ENCODE results near the gene IL4. TPM values are rescaled to one million over a fixed set of nuclear protein-coding genes. Genes with fewer than 3 reads are reported as not detected.

IL4 gene
- total and polyA plus RNA-seq, 2 donors (not counting 3 experiments of a cell fraction or from before 2014, with no cell fraction given) = not detected

DNA sequence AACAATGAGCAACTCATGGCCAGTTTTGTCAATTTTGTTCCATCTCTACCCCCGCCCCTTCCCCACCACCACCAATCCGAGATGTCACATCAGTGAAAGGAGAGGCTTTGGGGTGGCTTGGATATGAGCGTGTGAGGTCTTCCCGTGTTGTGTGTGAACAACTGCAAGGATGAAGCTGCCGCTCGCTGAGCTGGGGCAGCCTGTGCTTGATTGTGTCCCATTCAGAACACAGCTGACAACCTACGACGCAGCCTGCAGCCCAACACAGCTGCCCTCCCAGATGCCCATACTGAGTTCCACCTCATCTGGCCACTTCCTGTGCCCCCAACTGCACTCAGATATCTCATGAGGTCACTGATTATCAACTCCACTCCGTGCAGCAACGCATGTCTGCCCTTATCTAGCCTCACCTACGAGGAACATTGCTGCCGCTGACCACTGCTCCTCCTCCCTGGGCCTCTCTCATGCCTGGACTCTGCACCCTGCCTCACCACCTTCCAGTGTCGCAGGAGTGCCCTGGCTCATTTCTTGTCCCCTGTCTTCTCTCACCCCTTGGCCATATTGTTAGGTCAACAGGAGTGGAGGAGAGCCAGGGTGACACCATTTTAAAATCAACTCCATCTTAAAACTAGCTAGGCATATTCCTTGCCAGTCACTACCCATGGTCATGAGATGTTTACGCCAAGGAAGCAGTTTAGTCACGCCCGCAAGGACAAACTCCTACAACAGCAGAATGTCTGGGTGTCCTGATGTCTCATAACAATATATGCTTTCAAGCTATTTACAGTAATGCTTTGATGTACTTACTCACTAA is 7.3 kb upstream of the IL4 start:
- Histone ChIP-seq H3K4me2 (ENCODE audit: insufficient read depth, low read length) (no peak overlapping the region), H3K27ac (ENCODE audit: insufficient read depth, low read depth, low read length) (no peak overlapping the region), H3K9me3 (replicated peaks; ENCODE audit: control insufficient read depth, insufficient read depth, low read length) (no peaks in the 10 kb centered on the region), H2AFZ (ENCODE audit: low read depth, low read length) (no peak overlapping the region), H3K9me1 (replicated peaks; ENCODE audit: control insufficient read depth, extremely low read depth, insufficient read depth, low read length) (no peaks in the 10 kb centered on the region), H4K20me1 (replicated peaks; ENCODE audit: control insufficient read depth, extremely low read depth, insufficient read depth, low read length) (no peaks in the 10 kb centered on the region), H3K36me3 (ENCODE audit: control insufficient read depth in 2 of 2, extremely low read depth in 1 of 2, insufficient read depth in 2 of 2, low read length in 2 of 2) (no peaks in the 10 kb centered on the region), H3K27me3 (ENCODE audit: control insufficient read depth in 2 of 2, insufficient read depth in 2 of 2, low read length in 2 of 2) (peaks cover 0 to 2% of the 10 kb centered on the region in 2 experiments), H3K4me3 (replicated peaks in 1 of 3; ENCODE audit: insufficient read depth in 1 of 3, low read depth in 1 of 3, low read length in 3 of 3) (no peak overlapping the region), H3K79me2 (ENCODE audit: control insufficient read depth, insufficient read depth, low read length) (no peaks in the 10 kb centered on the region), H3K4me1 (ENCODE audit: control insufficient read depth, extremely low read depth, insufficient read depth, low read length) (no peaks in the 10 kb centered on the region), H3K9ac (replicated peaks; ENCODE audit: extremely low read depth, insufficient read depth, low read length) (no peak overlapping the region)
- TF ChIP-seq, protein P1, sequence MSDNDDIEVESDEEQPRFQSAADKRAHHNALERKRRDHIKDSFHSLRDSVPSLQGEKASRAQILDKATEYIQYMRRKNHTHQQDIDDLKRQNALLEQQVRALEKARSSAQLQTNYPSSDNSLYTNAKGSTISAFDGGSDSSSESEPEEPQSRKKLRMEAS (IDR thresholded peaks at IDR 0.05; ENCODE audit: insufficient read depth, insufficient read length) = no peak
- TF ChIP-seq POLR2AphosphoS5 (IDR thresholded peaks at IDR 0.05; ENCODE audit: insufficient read depth, low read depth, low read length) (no peak), CTCF (IDR thresholded peaks at IDR 0.05; ENCODE audit: extremely low read depth in 1 of 2, insufficient read depth in 1 of 2, low read depth in 1 of 2, low read length in 2 of 2) (no peak), EZH2 (IDR thresholded peaks at IDR 0.05; ENCODE audit: borderline replicate concordance, low read depth, low read length, severe bottlenecking) (no peak), MYC (IDR thresholded peaks at IDR 0.05; ENCODE audit: low read depth, low read length) (no peak), JUN (IDR thresholded peaks at IDR 0.05; ENCODE audit: borderline replicate concordance, insufficient read depth, insufficient read length, low read depth) (no peak), GATA2 (IDR thresholded peaks at IDR 0.05; ENCODE audit: insufficient read depth, insufficient read length, low read depth, low read length) (no peak), FOS (IDR thresholded peaks at IDR 0.05; ENCODE audit: borderline replicate concordance, insufficient read depth, low read length) (no peak), POLR2A (IDR thresholded peaks at IDR 0.05; ENCODE audit: low read depth, low read length) (no peak)
- ChIA-PET CTCF (interaction anchor here (0.5 to 1.4 kb wide), 2 partner anchors 11 to 108 kb away, joined by 3 to 4 read pairs; no protein-coding TSS in a partner anchor), POLR2A (no interaction called here)
- no peak for DNase-seq (ENCODE audit: low read depth, low spot score)
- FAIRE-seq = no peak
- intact Hi-C loops (cut with micrococcal nuclease) (no loop called here), dilution Hi-C loops (cut with MboI; ENCODE audit: extremely low pct_ligation_motif_present, low sequenced_read_pairs) (no loop called here)
- no TSS peak for BruUV-seq (replicated peaks)
